Activated naive CD8-positive, alpha-beta T cell (primary cell): ENCODE data around the gene PDE6D.
"Not testable (repeated sequence)": the region's sequence is repeated elsewhere in the genome, so short reads cannot be mapped to it uniquely, and the experiment has no call there.

Source experiments
- H3K27ac Mint-ChIP-seq: one replicate; pipeline ENCODE4 v1.8.0; 2021; ENCODE audit warnings: mixed read lengths
- H3K27me3 Mint-ChIP-seq: one replicate; pipeline ENCODE4 v1.8.0; 2021; ENCODE audit warnings: mixed read lengths
- H3K36me3 Mint-ChIP-seq: one replicate; pipeline ENCODE4 v1.8.0; 2021; ENCODE audit warnings: mixed read lengths
- H3K4me1 Mint-ChIP-seq: one replicate; pipeline ENCODE4 v1.8.0; 2021; ENCODE audit warnings: low read depth, mixed read lengths
- H3K4me3 Mint-ChIP-seq: one replicate; pipeline ENCODE4 v1.8.0; 2021; ENCODE audit warnings: mild to moderate bottlenecking, mixed read lengths
- H3K9me3 Mint-ChIP-seq: one replicate; pipeline ENCODE4 v1.8.0; 2021; ENCODE audit warnings: low read depth, mixed read lengths

Gene PDE6D

GRCh38 chr2:231716666-231717280 is 64.3 kb downstream of the PDE6D start:
- Mint-ChIP-seq H3K4me3 (no peak overlapping the region), H3K27me3 (no peaks in the 10 kb centered on the region), H3K9me3 (no peaks in the 10 kb centered on the region), H3K4me1 (peaks cover 23% of the 10 kb centered on the region), H3K36me3 (peaks cover 13% of the 10 kb centered on the region), H3K27ac (no peak overlapping the region)

- H3K4me1 Mint-ChIP-seq: peaks cover 27% of the 10 kb centered on the region
- H3K27me3 Mint-ChIP-seq: no peaks in the 10 kb centered on the region
- peak overlapping the region; percentile 35 for H3K4me3 Mint-ChIP-seq
- peaks cover 18% of the 10 kb centered on the region for H3K36me3 Mint-ChIP-seq
- H3K27ac Mint-ChIP-seq: peak overlapping the region; percentile 22
- H3K9me3 Mint-ChIP-seq: no peaks in the 10 kb centered on the region
These were observed 65.0 kb downstream of the PDE6D start for GRCh38 chr2:231715988-231716616.

GRCh38 chr2:231715499-231715837 is 65.6 kb downstream of the PDE6D start:
- H3K4me3 Mint-ChIP-seq: no peak overlapping the region
- H3K27me3 Mint-ChIP-seq: no peaks in the 10 kb centered on the region
- H3K36me3 Mint-ChIP-seq: peaks cover 19% of the 10 kb centered on the region
- H3K9me3 Mint-ChIP-seq: no peaks in the 10 kb centered on the region
- peak overlapping the region; percentile 28 for H3K27ac Mint-ChIP-seq
- peaks cover 27% of the 10 kb centered on the region for H3K4me1 Mint-ChIP-seq

- no peaks in the 10 kb centered on the region for H3K27me3 Mint-ChIP-seq
- peaks cover 19% of the 10 kb centered on the region for H3K36me3 Mint-ChIP-seq
- H3K4me3 Mint-ChIP-seq: peak overlapping the region; percentile 20
- no peaks in the 10 kb centered on the region for H3K9me3 Mint-ChIP-seq
- peaks cover 27% of the 10 kb centered on the region for H3K4me1 Mint-ChIP-seq
- peak overlapping the region; percentile 38 for H3K27ac Mint-ChIP-seq
These were observed 66.2 kb downstream of the PDE6D start for GRCh38 chr2:231714639-231715498.

- peak overlapping the region; percentile 83 for H3K4me3 Mint-ChIP-seq
- peaks cover 19% of the 10 kb centered on the region for H3K36me3 Mint-ChIP-seq
- H3K9me3 Mint-ChIP-seq: no peaks in the 10 kb centered on the region
- H3K4me1 Mint-ChIP-seq: peaks cover 27% of the 10 kb centered on the region
- peak overlapping the region; percentile 92 for H3K27ac Mint-ChIP-seq
- H3K27me3 Mint-ChIP-seq: no peaks in the 10 kb centered on the region
These were observed 67.1 kb downstream of the PDE6D start for GRCh38 chr2:231713730-231714638.

GRCh38 chr2:231713406-231713729 is 67.7 kb downstream of the PDE6D start:
- Mint-ChIP-seq H3K4me3 (peak overlapping the region; percentile 83), H3K27ac (peak overlapping the region; percentile 92), H3K4me1 (peaks cover 27% of the 10 kb centered on the region), H3K36me3 (peaks cover 19% of the 10 kb centered on the region)
- not testable (repeated sequence) for H3K27me3 Mint-ChIP-seq, H3K9me3 Mint-ChIP-seq

- not testable (repeated sequence) for H3K9me3 Mint-ChIP-seq, H3K27me3 Mint-ChIP-seq
- H3K36me3 Mint-ChIP-seq: peaks cover 19% of the 10 kb centered on the region
- peak overlapping the region; percentile 99 for H3K27ac Mint-ChIP-seq
- peaks cover 27% of the 10 kb centered on the region for H3K4me1 Mint-ChIP-seq
- peak overlapping the region; percentile 99 for H3K4me3 Mint-ChIP-seq
These were observed 68.5 kb downstream of the PDE6D start for GRCh38 chr2:231712451-231713021.

GRCh38 chr2:231711677-231712450 is 69.2 kb downstream of the PDE6D start:
- peak overlapping the region; percentile 99 for H3K4me3 Mint-ChIP-seq
- no peaks in the 10 kb centered on the region for H3K9me3 Mint-ChIP-seq
- no peaks in the 10 kb centered on the region for H3K27me3 Mint-ChIP-seq
- H3K27ac Mint-ChIP-seq: peak overlapping the region; percentile 99
- peaks cover 28% of the 10 kb centered on the region for H3K4me1 Mint-ChIP-seq
- H3K36me3 Mint-ChIP-seq: peaks cover 19% of the 10 kb centered on the region

GRCh38 chr2:231710799-231711676 is 70.0 kb downstream of the PDE6D start:
- H3K4me1 Mint-ChIP-seq: peaks cover 31% of the 10 kb centered on the region
- H3K9me3 Mint-ChIP-seq: no peaks in the 10 kb centered on the region
- peaks cover 19% of the 10 kb centered on the region for H3K36me3 Mint-ChIP-seq
- peak overlapping the region; percentile 99 for H3K4me3 Mint-ChIP-seq
- H3K27ac Mint-ChIP-seq: peak overlapping the region; percentile 99
- H3K27me3 Mint-ChIP-seq: no peaks in the 10 kb centered on the region

- no peaks in the 10 kb centered on the region for H3K9me3 Mint-ChIP-seq
These were observed 70.9 kb downstream of the PDE6D start for GRCh38 chr2:231709981-231710798.

GRCh38 chr2:231709636-231709980 is 71.5 kb downstream of the PDE6D start:
- Mint-ChIP-seq H3K36me3 (peaks cover 18% of the 10 kb centered on the region), H3K9me3 (no peaks in the 10 kb centered on the region), H3K27me3 (no peaks in the 10 kb centered on the region), H3K27ac (peak overlapping the region; percentile 97), H3K4me3 (peak overlapping the region; percentile 92), H3K4me1 (peaks cover 38% of the 10 kb centered on the region)

More at GRCh38 chr2:231709981-231710798, 70.9 kb downstream of the PDE6D start:
- Mint-ChIP-seq H3K36me3 (peaks cover 17% of the 10 kb centered on the region), H3K27me3 (no peaks in the 10 kb centered on the region), H3K4me1 (peaks cover 38% of the 10 kb centered on the region), H3K4me3 (peak overlapping the region; percentile 99), H3K27ac (peak overlapping the region; percentile 97)

GRCh38 chr2:231708773-231709635 is 72.1 kb downstream of the PDE6D start:
- H3K36me3 Mint-ChIP-seq: peaks cover 18% of the 10 kb centered on the region
- peak overlapping the region; percentile 97 for H3K4me3 Mint-ChIP-seq
- H3K9me3 Mint-ChIP-seq: no peaks in the 10 kb centered on the region
- H3K27ac Mint-ChIP-seq: peak overlapping the region; percentile 100
- H3K4me1 Mint-ChIP-seq: peaks cover 37% of the 10 kb centered on the region
- no peaks in the 10 kb centered on the region for H3K27me3 Mint-ChIP-seq
